Measurements from ENCODE around the gene SEMA5B.

The SEMA5B gene

DNA sequence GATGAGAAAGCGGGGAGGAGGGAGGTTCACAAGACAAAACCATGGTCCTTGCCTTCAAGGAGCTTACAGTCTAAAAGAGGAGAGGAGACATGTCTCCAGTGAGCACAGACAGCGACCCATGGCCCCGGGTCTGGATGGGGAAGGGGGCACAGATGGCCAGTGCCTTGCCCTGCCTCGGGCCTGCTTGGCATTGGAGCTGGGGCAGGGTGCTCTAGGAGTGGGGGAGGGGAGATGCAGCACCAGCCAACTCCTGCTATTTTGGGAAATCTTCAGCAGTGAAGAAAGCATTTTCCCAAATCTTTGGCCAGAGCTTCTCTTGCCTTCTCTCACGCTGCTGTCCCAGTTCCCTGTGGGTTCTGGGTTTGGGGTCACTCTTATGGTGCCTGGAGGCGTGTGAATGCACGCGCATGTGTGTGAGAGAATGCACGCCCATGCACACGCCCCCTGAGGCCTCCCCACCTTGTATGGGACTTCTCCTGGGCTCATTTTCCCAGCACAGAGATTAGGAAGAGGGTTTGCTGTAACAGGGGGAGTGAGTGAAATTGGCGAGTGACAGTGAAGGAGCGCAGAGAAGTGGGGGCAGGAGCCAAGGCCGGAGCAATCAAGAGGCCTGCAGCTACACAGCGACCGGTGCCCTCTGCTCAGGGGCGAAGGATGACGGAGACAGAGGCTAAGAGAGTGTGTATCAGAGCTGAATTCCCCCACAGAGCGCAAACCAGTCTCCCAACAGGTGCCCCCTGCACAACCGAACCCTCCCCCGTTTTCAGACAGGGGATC lies 71.5 kb downstream of the SEMA5B start:
- FAIRE-seq: no peak
- no peak for DNase-seq (ENCODE audit: insufficient read length, low spot score)

DNA sequence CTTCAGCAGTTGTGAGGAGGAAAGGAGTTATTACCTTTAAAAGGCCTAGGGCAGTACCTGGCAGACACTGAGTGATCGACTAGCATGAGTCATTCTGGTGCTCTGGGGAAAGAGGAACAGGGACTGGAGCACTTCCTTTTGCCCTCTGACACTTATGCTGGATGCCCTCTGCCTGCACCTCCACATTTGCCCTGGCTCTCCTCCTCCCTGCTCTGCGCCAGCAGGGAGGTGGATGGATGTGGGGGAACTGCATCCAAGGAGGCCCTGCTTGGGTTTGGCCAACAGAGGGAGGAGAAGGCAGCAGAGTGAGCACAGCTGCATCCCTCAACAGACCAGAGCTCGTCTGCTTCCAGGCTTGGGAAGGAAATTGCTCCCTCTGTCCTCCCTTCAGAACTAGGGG lies 75.0 kb downstream of the SEMA5B start:
- DNase-seq (ENCODE audit: insufficient read length, low spot score) (peak; percentile 36), FAIRE-seq (no peak)

- no peak for FAIRE-seq
Measured at GRCh38 chr3:122948408-122948807, 79.2 kb downstream of the SEMA5B start.

DNA sequence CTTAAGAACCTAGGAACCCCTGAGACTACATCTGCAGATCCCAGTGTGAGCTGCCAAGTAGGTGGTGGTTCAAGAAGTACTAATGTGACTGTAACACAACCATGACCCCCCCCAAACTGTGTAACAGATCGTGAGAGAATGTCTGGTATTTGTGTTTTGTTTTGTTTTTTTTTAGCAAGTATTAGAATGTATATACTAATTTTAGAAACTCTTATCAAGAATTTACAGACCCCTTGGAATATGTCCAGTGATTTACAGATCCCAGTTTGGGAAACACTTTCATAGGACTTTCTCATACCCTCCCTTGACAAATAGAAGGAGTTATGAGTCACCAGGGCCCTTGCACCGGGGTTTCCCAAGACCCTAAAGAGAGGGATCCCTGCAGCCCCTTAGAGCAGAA lies 79.8 kb downstream of the SEMA5B start:
- FAIRE-seq: no peak
- DNase-seq (ENCODE audit: insufficient read length, low spot score): no peak

More at GRCh38 chr3:122948408-122948807, 79.2 kb downstream of the SEMA5B start:
- DNase-seq (ENCODE audit: insufficient read length, low spot score): no peak

- no peak for FAIRE-seq
- no peak for DNase-seq (ENCODE audit: insufficient read length, low spot score)
Measured at GRCh38 chr3:122947196-122947595, 80.4 kb downstream of the SEMA5B start.

GRCh38 chr3:122946185-122946584 lies 81.4 kb downstream of the SEMA5B start:
- DNase-seq (ENCODE audit: insufficient read length, low spot score) (no peak), FAIRE-seq (no peak)

DNA sequence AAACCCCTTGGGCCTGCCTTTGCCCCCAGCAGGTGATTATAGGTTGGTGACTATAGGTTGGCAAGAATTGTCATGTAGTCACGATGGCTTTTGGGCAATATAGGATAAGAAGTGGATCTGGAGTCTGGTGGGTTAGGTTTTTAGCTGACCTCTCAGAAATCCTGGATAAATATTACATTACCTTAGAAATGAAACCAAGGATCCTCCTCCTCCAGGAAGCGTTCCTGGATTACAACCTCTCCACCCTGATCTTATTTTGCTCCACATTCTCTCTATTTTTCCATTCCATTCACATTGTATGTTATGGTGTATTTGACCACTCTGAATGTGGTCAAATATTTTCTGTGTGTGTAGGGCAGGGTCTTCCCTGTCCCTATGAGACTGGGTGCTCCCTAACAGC lies 82.3 kb downstream of the SEMA5B start:
- no peak for FAIRE-seq
- DNase-seq (ENCODE audit: insufficient read length, low spot score): no peak

GRCh38 chr3:122944671-122945161 lies 82.8 kb downstream of the SEMA5B start:
- DNase-seq (ENCODE audit: insufficient read length, low spot score): no peak
- no peak for FAIRE-seq

GRCh38 chr3:122943828-122944190 lies 83.8 kb downstream of the SEMA5B start:
- DNase-seq (ENCODE audit: insufficient read length, low spot score) (no peak), FAIRE-seq (no peak)

DNA sequence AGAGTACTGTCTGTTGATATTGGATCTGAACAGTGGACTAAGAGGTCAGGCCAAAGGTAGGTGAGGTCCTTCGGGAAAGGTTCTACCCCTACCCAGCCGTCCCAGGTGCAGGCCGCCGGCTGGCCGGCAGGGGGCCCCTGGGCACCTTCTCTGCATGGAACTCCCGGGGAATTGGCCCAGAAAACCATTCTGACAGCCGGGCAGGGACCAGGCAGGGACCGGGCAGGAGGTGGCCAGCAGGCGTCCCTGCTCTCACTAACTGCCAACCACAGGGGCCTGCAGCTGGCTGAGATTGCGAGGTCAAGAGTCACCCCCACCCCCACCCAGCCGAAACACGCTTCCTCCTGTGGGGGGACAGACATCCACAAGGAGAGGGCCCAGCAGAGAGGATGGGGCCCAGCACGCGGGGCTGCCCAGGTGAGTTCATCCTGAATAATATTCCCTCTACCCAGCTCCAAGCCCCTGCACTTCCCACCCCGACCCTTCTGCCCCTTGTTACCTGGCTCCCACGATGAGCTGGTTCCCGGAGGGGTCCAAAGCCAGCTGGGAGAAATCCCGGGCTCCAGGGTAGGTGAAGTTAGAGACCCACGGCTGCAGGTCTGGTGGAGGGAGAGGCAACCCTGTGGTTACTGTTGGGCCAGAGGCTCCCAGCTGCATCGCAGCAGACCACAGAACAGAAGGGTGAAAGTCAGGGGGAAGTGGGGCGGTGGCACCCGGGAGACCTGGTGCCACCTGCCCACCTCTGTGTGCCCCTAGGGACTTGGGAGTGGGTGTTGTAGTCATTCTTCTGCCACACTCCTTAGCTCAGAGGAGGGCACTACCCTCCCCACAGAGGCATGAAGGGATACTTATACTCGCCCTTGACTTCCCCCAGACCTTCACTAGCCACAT lies 84.4 kb downstream of the SEMA5B start:
- FAIRE-seq (peak; percentile 31), DNase-seq (ENCODE audit: insufficient read length, low spot score) (peak; percentile 87)

GRCh38 chr3:122942239-122942638 lies 85.3 kb downstream of the SEMA5B start:
- DNase-seq (ENCODE audit: insufficient read length, low spot score): no peak
- no peak for FAIRE-seq

GRCh38 chr3:122941228-122942206 lies 86.0 kb downstream of the SEMA5B start:
- FAIRE-seq (no peak), DNase-seq (ENCODE audit: insufficient read length, low spot score) (no peak)

- no peak for FAIRE-seq
- no peak for DNase-seq (ENCODE audit: insufficient read length, low spot score)
Measured at GRCh38 chr3:122940628-122941086, 86.9 kb downstream of the SEMA5B start.

- no peak for FAIRE-seq
Measured at GRCh38 chr3:122938783-122939425, 88.7 kb downstream of the SEMA5B start.

GRCh38 chr3:122937745-122938144 lies 89.8 kb downstream of the SEMA5B start:
- FAIRE-seq (no peak), DNase-seq (ENCODE audit: insufficient read length, low spot score) (no peak)

More at GRCh38 chr3:122938783-122939425, 88.7 kb downstream of the SEMA5B start:
- DNase-seq (ENCODE audit: insufficient read length, low spot score): no peak

DNA sequence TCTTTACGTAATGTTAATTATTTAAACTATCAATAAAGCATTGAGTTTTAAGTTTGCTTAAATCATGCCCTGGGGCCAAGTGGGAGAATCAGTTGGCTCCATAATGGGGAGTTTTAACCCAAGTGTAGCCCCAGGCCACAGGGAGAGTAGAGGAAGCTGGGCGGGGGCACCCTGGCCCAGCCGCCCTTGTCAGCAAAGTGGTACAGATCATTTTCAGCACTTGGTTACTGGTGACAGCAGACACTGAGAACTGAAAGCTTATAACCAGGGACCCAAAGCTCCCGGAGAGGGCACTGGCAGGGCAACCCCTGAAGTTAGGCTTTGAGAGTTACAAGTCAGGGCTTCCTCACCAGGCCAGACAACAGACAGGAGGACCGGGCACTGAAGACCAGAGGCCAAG lies 90.6 kb downstream of the SEMA5B start:
- no peak for FAIRE-seq
- DNase-seq (ENCODE audit: insufficient read length, low spot score): no peak

DNA sequence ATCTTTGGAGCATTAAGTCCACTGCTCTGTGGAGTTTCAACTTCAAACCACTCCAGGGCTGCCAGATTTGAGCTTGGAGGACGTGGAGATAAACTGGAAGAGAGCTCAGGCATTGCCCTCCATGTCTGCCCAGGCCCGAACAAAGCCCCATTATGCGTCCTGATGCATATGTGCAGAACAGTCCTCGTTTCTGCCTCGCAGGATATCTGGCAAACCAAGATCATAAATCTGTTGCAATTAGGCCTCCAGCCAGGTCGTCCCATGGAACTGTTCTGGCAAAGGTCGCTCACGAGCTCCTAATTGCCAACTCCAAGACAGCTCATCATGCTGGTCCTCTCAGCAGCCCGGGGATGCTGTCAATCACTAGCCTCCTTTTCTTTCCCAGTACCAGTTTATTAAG lies 91.2 kb downstream of the SEMA5B start:
- no peak for DNase-seq (ENCODE audit: insufficient read length, low spot score)
- FAIRE-seq: no peak

DNA sequence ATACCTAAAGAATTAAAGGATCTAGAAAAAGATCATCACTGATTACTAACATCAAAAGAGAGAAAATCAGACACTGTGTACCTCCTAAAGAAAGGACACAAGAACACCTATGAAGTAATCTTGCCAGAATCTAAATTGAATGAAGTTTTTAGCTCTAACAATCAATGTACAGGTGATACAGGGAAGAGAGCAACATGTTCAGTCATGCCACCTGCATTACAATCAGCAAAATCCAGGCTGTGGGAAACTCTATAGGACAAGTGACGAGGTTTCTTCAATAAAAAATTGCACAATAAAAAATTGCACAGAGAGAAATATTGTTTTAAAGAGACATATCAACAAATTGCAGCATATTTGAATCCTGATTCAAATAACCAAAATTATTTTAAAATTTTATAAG lies 93.3 kb downstream of the SEMA5B start:
- FAIRE-seq (no peak), DNase-seq (ENCODE audit: insufficient read length, low spot score) (no peak)

DNA sequence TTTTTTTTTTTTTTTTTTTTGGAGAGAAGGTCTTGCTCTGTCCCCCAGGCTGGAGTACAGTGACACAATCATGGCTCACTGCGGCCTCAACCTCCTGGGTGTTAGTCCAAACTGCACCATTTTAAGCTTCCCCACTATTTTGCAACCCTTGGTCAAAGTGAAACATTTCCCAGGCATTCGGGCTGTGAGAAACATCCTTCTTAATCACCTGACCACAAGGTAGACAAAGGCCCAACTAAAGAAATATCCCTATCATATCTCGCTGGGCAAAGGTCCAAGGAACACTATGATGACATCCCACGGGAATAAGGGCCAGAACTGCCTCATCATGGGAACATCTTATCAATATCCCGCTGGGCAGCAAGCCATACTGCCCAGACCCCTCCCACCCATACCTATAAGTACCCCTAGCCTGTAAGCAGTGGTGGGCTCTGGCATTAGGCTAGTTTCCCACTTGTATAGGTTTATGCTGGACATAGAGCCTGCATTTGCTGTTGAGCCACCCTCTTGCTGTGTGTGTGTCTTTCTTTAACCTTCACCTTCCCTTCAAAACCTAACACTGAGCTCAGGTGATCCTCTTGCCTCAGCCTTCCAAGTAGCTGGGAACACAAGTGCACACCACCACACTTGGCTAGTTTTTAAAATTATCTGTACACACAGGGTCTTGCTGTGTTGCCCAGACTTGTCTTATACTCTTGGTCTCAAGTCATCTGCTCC lies 95.2 kb downstream of the SEMA5B start:
- no peak for DNase-seq (ENCODE audit: insufficient read length, low spot score)
- FAIRE-seq: no peak
